ENCODE data around the gene LRFN2.

LRFN2 gene

DNA sequence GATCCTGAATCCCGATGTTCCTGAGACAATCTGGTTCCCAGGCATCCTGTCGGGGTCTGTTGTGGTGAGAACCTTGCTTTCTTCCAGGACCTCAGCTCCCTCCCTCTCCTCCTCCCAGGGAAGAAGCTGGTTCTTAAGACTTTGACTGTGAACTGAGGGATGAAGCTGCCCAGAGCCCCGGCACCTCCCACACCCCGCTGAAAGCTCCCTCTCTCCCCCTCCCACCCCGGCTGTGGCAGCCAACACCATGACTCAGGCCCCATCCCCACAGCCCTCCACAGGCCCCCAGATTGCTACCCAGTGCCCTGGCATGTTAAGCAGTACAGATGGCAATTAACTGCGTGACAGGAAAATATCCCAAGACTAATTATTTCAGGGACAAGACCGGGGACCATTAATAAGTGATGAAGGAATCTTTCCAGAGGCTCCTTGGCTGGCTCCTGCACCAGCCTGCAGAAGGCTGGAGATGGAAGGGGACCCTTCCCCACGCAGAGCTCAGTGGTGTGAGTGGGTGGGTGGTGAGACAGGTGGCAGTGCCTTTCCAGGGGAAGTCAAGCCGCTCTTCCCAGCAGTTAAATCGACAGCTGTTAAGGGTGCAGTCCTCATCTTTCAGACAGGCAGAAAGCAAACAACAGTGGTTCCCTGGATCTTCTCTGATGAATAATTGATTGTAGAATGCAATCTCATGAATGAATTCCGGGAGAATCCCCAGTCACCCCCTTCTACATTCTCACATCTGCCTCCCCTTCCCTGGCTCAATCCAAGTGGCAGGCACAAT, 237.9 kb downstream of the LRFN2 start:
- no peak for DNase-seq (ENCODE audit: low spot score)

GRCh38 chr6:40348591-40348990, 238.6 kb downstream of the LRFN2 start:
- DNase-seq (ENCODE audit: low spot score), result no peak

- no peak for DNase-seq (ENCODE audit: low spot score)
Measured at GRCh38 chr6:40347571-40348011, 239.6 kb downstream of the LRFN2 start.

GRCh38 chr6:40346246-40346645, 240.9 kb downstream of the LRFN2 start:
- DNase-seq (ENCODE audit: low spot score), result no peak

DNA sequence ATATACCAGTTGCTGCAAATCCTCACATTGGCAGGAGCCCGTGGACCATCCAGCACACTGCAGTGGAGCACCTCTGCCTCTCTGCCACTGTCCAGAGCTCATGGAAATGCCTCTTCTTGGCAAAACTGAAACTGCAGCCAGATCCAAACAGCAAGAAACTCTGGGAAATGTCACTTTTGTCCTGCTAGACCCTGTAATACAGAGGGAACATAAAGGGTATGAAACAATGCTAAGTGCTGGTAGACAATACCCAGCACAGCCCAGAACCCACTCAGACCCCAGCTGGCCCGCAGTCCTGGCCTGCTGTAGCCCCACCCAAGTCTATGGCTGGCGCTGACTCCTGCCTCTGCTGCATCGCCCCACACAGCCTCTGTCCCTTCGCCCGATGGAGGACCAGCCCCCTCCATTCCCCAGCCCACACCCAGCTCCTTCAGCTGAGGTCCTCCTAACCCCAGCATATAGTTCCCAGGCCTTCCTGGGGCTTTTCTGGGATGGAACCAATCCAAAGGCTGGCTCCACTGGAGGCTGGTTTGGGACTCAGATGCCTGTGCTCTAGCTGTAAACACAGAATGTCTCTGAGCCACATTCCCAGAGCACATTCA, 242.5 kb downstream of the LRFN2 start:
- no peak for DNase-seq (ENCODE audit: low spot score)

DNA sequence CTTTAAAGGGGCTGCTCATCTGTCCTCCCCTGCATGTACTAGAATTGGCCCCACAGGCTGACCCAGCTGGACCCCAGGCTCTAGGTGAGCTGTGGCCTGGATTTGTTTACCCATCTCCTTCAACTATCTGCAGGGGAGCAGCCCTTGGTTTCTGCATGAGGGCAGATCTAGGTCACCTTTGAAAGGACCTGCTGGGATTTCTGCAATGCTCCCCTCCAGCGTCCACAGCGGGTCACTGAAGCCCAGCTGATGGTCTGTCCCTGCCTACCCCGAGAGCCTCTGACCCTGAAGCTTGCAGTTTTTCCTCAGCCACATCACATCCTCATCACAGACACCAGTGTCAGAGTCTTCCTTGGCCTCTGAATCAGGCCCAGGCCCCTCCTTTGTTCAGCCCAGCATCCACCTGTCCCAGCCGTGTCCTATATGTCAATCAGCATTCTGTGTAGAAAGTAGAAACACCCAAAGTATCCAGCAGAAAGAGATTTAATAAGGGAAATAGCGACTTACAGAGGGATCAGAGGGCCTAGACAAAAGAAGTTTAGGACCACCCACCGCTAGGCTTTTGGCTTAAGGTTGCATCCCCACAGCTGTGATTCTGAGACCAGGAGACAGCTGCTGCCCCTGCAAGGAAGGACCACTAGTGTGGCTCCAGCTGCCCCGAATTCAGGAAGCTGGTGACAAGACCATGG, 243.1 kb downstream of the LRFN2 start:
- DNase-seq (ENCODE audit: low spot score), result no peak

- DNase-seq (ENCODE audit: low spot score), result no peak
Measured at GRCh38 chr6:40343318-40343876, 243.8 kb downstream of the LRFN2 start.

GRCh38 chr6:40342723-40343122, 244.4 kb downstream of the LRFN2 start:
- DNase-seq (ENCODE audit: low spot score), result no peak

- DNase-seq (ENCODE audit: low spot score), result no peak
Measured at GRCh38 chr6:40341726-40342125, 245.4 kb downstream of the LRFN2 start.

All from SW480 (cell line).